Smooth muscle cell (in vitro differentiated cells): ENCODE results near the gene PRKCB. TPM values are rescaled to one million over a fixed set of nuclear protein-coding genes. Genes with fewer than 3 reads are reported as not detected.

Experiments
- DNase-seq: peaks from one replicate; lab custom pipeline; 2025; ENCODE audit not compliant: unreplicated experiment; lab: John Stamatoyannopoulos, UW
- H2AFZ ChIP-seq: fragments of 200-600 bp; sonication (generic); 2 replicates; pipeline ENCODE4 v1.6.0; 2016; ENCODE audit warnings: antibody characterized with exemption, low read depth, mild to moderate bottlenecking
- H3F3A ChIP-seq: fragments of 200-600 bp; sonication (generic); 2 replicates; pipeline ENCODE4 v1.6.0; 2017; ENCODE audit warnings: antibody characterized with exemption, low read depth
- H3K27ac ChIP-seq: fragments of 200-600 bp; sonication (generic); 2 replicates; pipeline ENCODE4 v1.5.1; 2016; ENCODE audit warnings: low read depth, mild to moderate bottlenecking
- H3K27me3 ChIP-seq: fragments of 200-600 bp; sonication (generic); 2 replicates; pipeline ENCODE4 v1.6.1; 2016; ENCODE audit warnings: low read depth, mild to moderate bottlenecking
- H3K36me3 ChIP-seq: fragments of 200-600 bp; sonication (generic); 2 replicates; pipeline ENCODE4 v1.5.1; 2016; ENCODE audit warnings: low read depth
- H3K4me1 ChIP-seq: fragments of 200-600 bp; sonication (generic); 2 replicates; pipeline ENCODE4 v1.5.1; 2016; ENCODE audit warnings: low read depth
- H3K4me2 ChIP-seq: fragments of 200-600 bp; sonication (generic); 2 replicates; pipeline ENCODE4 v1.6.0; 2016; ENCODE audit warnings: mild to moderate bottlenecking
- H3K4me3 ChIP-seq: fragments of 200-600 bp; sonication (generic); 2 replicates; pipeline ENCODE4 v1.5.1; 2016; ENCODE audit warnings: mild to moderate bottlenecking
- H3K79me2 ChIP-seq: fragments of 200-600 bp; sonication (generic); 2 replicates; pipeline ENCODE4 v1.6.0; 2016; ENCODE audit warnings: low read depth, mild to moderate bottlenecking
- H3K9ac ChIP-seq: fragments of 200-600 bp; sonication (generic); 2 replicates; pipeline ENCODE4 v1.6.0; 2016; ENCODE audit warnings: low read depth
- H3K9me3 ChIP-seq: fragments of 200-600 bp; sonication (generic); replicated peaks from 2 replicates; pipeline ENCODE4 v1.5.1; 2016; ENCODE audit warnings: low read depth
- H4K20me1 ChIP-seq: fragments of 200-600 bp; sonication (generic); 2 replicates; pipeline ENCODE4 v1.6.0; 2016; ENCODE audit warnings: low read depth
- WGBS: methylation state at CpG from one replicate; pipeline ENCODE4 v1.1.7; 2016; ENCODE audit warnings: low lambda C conversion rate; 5-methylcytosine and 5-hydroxymethylcytosine counted together
- microRNA-seq: library from miRNA; unstranded; fragments of <30 nt; microRNA quantifications from one replicate; pipeline ENCODE4, GENCODE V29; 2016; ENCODE audit warnings: borderline number of aligned reads
- polyA plus RNA-seq: library from polyadenylated mRNA; unstranded; fragments of >200 nt; fragmentation: Nextera tagmentation; extraction: Ambion mirVana; gene quantifications from 2 replicates; pipeline ENCODE4 v1.2.1, GENCODE V29; 2016
- small RNA-seq: library from RNA; depleted of rRNA; stranded (forward); fragments of <200 nt; gene quantifications from one replicate; pipeline ENCODE3, GENCODE V24; 2014
- total RNA-seq: library from RNA; depleted of rRNA; stranded (reverse); fragments of >200 nt; gene quantifications from 2 replicates; pipeline ENCODE4 v1.2.3, GENCODE V29; 2014
- TF ChIP-seq, protein P1 (sequence below): fragments of 200-600 bp; sonication (generic); IDR thresholded peaks from 2 replicates; pipeline ENCODE4 v1.5.1; 2017; ENCODE audit warnings: borderline replicate concordance, mild to moderate bottlenecking, antibody characterized with exemption; ENCODE audit not compliant: insufficient read depth, poor library complexity, severe bottlenecking

Gene PRKCB
- total and polyA plus RNA-seq, 2 experiments from 2014 or later, result 0.36 TPM; not detected in 1

- no peak overlapping the region for H2AFZ ChIP-seq
Observed at GRCh38 chr16:24258791-24259190, 423.0 kb downstream of the PRKCB start.

DNA sequence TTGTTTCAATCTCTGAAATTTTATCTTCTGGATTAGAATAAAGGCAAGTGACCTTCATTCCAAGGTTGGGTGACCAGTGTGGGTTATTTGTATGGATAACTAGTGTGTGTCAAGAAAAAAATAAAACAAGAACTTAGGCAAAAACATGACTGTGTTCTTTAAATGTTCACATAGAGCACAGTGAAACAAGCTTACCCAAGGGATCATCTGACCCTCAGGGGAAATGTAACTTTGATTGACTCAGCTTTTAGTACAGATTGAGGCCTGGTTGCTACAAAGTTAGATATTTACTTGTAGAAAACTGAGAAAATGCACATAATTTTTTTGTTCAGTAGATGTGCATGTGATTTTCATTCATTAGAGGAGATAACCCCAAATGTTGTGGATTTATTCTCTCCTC lies 427.0 kb downstream of the PRKCB start:
- no peaks in the 10 kb centered on the region for H3K9me3 ChIP-seq
- no peak for DNase-seq
- TF ChIP-seq, protein P1, sequence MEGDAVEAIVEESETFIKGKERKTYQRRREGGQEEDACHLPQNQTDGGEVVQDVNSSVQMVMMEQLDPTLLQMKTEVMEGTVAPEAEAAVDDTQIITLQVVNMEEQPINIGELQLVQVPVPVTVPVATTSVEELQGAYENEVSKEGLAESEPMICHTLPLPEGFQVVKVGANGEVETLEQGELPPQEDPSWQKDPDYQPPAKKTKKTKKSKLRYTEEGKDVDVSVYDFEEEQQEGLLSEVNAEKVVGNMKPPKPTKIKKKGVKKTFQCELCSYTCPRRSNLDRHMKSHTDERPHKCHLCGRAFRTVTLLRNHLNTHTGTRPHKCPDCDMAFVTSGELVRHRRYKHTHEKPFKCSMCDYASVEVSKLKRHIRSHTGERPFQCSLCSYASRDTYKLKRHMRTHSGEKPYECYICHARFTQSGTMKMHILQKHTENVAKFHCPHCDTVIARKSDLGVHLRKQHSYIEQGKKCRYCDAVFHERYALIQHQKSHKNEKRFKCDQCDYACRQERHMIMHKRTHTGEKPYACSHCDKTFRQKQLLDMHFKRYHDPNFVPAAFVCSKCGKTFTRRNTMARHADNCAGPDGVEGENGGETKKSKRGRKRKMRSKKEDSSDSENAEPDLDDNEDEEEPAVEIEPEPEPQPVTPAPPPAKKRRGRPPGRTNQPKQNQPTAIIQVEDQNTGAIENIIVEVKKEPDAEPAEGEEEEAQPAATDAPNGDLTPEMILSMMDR, result no peak

More at GRCh38 chr16:24258791-24259190, 423.0 kb downstream of the PRKCB start:
- Histone ChIP-seq H3K4me3 (no peak overlapping the region), H3K27ac (no peak overlapping the region), H4K20me1 (no peaks in the 10 kb centered on the region), H3K9ac (no peak overlapping the region), H3K79me2 (no peaks in the 10 kb centered on the region), H3K4me2 (no peak overlapping the region), H3K36me3 (no peaks in the 10 kb centered on the region), H3K9me3 (no peaks in the 10 kb centered on the region), H3K4me1 (no peaks in the 10 kb centered on the region), H3K27me3 (peaks cover 47% of the 10 kb centered on the region), H3F3A (no peaks in the 10 kb centered on the region)
- TF ChIP-seq, protein P1, result no peak
- WGBS, result 88% methylated on average over 1 of the region's 1 CpG
- DNase-seq, result no peak

More for the DNA sequence above, 427.0 kb downstream of the PRKCB start:
- H3K36me3 ChIP-seq, result no peaks in the 10 kb centered on the region
- no peaks in the 10 kb centered on the region for H4K20me1 ChIP-seq
- H3K27ac ChIP-seq, result no peak overlapping the region
- H3K79me2 ChIP-seq, result no peaks in the 10 kb centered on the region
- H2AFZ ChIP-seq, result no peak overlapping the region
- no peak overlapping the region for H3K4me2 ChIP-seq
- H3K9ac ChIP-seq, result no peak overlapping the region
- H3K27me3 ChIP-seq, result peaks cover 16% of the 10 kb centered on the region
- no peak overlapping the region for H3K4me3 ChIP-seq
- no peaks in the 10 kb centered on the region for H3K4me1 ChIP-seq
- H3F3A ChIP-seq, result no peaks in the 10 kb centered on the region

Small RNA genes lying within 50 kb of the gene (microRNA-seq; reads per million reads assigned to microRNA genes)
- not detected for gene MIR1273H

Small RNA genes lying within 50 kb of the gene (small RNA-seq; reads per million reads assigned to genes)
- not detected for gene MIR1273H

Other genes with a start within 250 kb of the PRKCB start
- 172 and 192 TPM in 2 replicates for gene NDUFAB1, start 239.7 kb upstream of the PRKCB start, total RNA-seq
- 223 and 252 TPM in 2 replicates for gene NDUFAB1, start 239.7 kb upstream of the PRKCB start, polyA plus RNA-seq
- 3.8 and 4.6 TPM in 2 replicates for gene PALB2, start 194.7 kb upstream of the PRKCB start, total RNA-seq
- gene PALB2, start 194.7 kb upstream of the PRKCB start, polyA plus RNA-seq, result 4.1 and 5.3 TPM in 2 replicates
- 14.0 and 23.3 TPM in 2 replicates for gene DCTN5, start 194.5 kb upstream of the PRKCB start, total RNA-seq
- gene DCTN5, start 194.5 kb upstream of the PRKCB start, polyA plus RNA-seq, result 20.2 and 22.6 TPM in 2 replicates
- 3.1 and 29.7 TPM in 2 replicates for gene PLK1, start 157.1 kb upstream of the PRKCB start, total RNA-seq
- 12.0 and 15.5 TPM in 2 replicates for gene PLK1, start 157.1 kb upstream of the PRKCB start, polyA plus RNA-seq
- not detected in 2 replicates for gene ERN2, start 122.8 kb upstream of the PRKCB start, total RNA-seq
- gene ERN2, start 122.8 kb upstream of the PRKCB start, polyA plus RNA-seq, result not detected in 2 replicates
- not detected in 2 replicates for gene CHP2, start 81.0 kb upstream of the PRKCB start, total RNA-seq
- not detected in 2 replicates for gene CHP2, start 81.0 kb upstream of the PRKCB start, polyA plus RNA-seq